ENCODE results near the gene CD302.

The CD302 gene

GRCh38 chr2:159803235-159803962 is 5.4 kb upstream of the CD302 start:
- Histone ChIP-seq H3K79me2 (ENCODE audit: insufficient read depth, low read length) (no peaks in the 10 kb centered on the region), H3K9ac (ENCODE audit: low read depth, low read length) (no peak overlapping the region), H3K27ac (ENCODE audit: low read length) (no peak overlapping the region), H3K4me1 (ENCODE audit: insufficient read depth, low read length) (no peaks in the 10 kb centered on the region), H4K20me1 (ENCODE audit: insufficient read depth, low read length) (no peaks in the 10 kb centered on the region), H3K27me3 (ENCODE audit: insufficient read depth, low read length, poor library complexity) (no peaks in the 10 kb centered on the region), H3K9me3 (ENCODE audit: insufficient read depth, low read length, severe bottlenecking) (no peaks in the 10 kb centered on the region), H3K36me3 (ENCODE audit: insufficient read depth, low read length) (no peaks in the 10 kb centered on the region), H2AFZ (ENCODE audit: low read depth, low read length) (no peak overlapping the region), H3K4me3 (ENCODE audit: low read depth in 1 of 2, low read length in 2 of 2) (no peak overlapping the region), H3K4me2 (ENCODE audit: insufficient read depth, low read length) (no peak overlapping the region)
- TF ChIP-seq CTCF (IDR thresholded peaks at IDR 0.05; ENCODE audit: borderline replicate concordance, extremely low read depth, low read length, poor library complexity, severe bottlenecking), result no peak
- no peak for TF ChIP-seq EZH2 (IDR thresholded peaks at IDR 0.05; ENCODE audit: borderline replicate concordance, low read depth, low read length, severe bottlenecking)
- no peak for ATAC-seq (ENCODE audit: insufficient read depth, low read depth)
- DNase-seq, result no peak

- DNase-seq (no peak), ATAC-seq (ENCODE audit: insufficient read depth, low read depth) (no peak)
- H3K27ac ChIP-seq (ENCODE audit: low read length), result no peak overlapping the region
- H3K9ac ChIP-seq (ENCODE audit: low read depth, low read length), result no peak overlapping the region
- no peaks in the 10 kb centered on the region for H3K36me3 ChIP-seq (ENCODE audit: insufficient read depth, low read length)
- H2AFZ ChIP-seq (ENCODE audit: low read depth, low read length), result no peak overlapping the region
- H3K4me3 ChIP-seq (ENCODE audit: low read depth in 1 of 2, low read length in 2 of 2), result no peak overlapping the region
- H3K4me2 ChIP-seq (ENCODE audit: insufficient read depth, low read length), result no peak overlapping the region
- H3K27me3 ChIP-seq (ENCODE audit: insufficient read depth, low read length, poor library complexity), result no peaks in the 10 kb centered on the region
- H3K4me1 ChIP-seq (ENCODE audit: insufficient read depth, low read length), result no peaks in the 10 kb centered on the region
- TF ChIP-seq CTCF (IDR thresholded peaks at IDR 0.05; ENCODE audit: borderline replicate concordance, extremely low read depth, low read length, poor library complexity, severe bottlenecking) (no peak), EZH2 (IDR thresholded peaks at IDR 0.05; ENCODE audit: borderline replicate concordance, low read depth, low read length, severe bottlenecking) (no peak)
- H3K9me3 ChIP-seq (ENCODE audit: insufficient read depth, low read length, severe bottlenecking), result no peaks in the 10 kb centered on the region
- H3K79me2 ChIP-seq (ENCODE audit: insufficient read depth, low read length), result no peaks in the 10 kb centered on the region
- H4K20me1 ChIP-seq (ENCODE audit: insufficient read depth, low read length), result no peaks in the 10 kb centered on the region
Measured at GRCh38 chr2:159802673-159803072, 4.7 kb upstream of the CD302 start.

- H4K20me1 ChIP-seq (ENCODE audit: insufficient read depth, low read length), result no peaks in the 10 kb centered on the region
Measured at GRCh38 chr2:159799833-159800232, 1.8 kb upstream of the CD302 start.

More at GRCh38 chr2:159799833-159800232, 1.8 kb upstream of the CD302 start:
- Histone ChIP-seq H2AFZ (ENCODE audit: low read depth, low read length) (no peak overlapping the region), H3K27me3 (ENCODE audit: insufficient read depth, low read length, poor library complexity) (no peaks in the 10 kb centered on the region), H3K4me2 (ENCODE audit: insufficient read depth, low read length) (no peak overlapping the region), H3K36me3 (ENCODE audit: insufficient read depth, low read length) (no peaks in the 10 kb centered on the region), H3K9ac (ENCODE audit: low read depth, low read length) (no peak overlapping the region), H3K4me1 (ENCODE audit: insufficient read depth, low read length) (no peaks in the 10 kb centered on the region), H3K79me2 (ENCODE audit: insufficient read depth, low read length) (no peaks in the 10 kb centered on the region), H3K9me3 (ENCODE audit: insufficient read depth, low read length, severe bottlenecking) (no peaks in the 10 kb centered on the region), H3K4me3 (ENCODE audit: low read depth in 1 of 2, low read length in 2 of 2) (no peak overlapping the region), H3K27ac (ENCODE audit: low read length) (no peak overlapping the region)
- no peak for TF ChIP-seq CTCF (IDR thresholded peaks at IDR 0.05; ENCODE audit: borderline replicate concordance, extremely low read depth, low read length, poor library complexity, severe bottlenecking)
- no peak for TF ChIP-seq EZH2 (IDR thresholded peaks at IDR 0.05; ENCODE audit: borderline replicate concordance, low read depth, low read length, severe bottlenecking)
- ATAC-seq (ENCODE audit: insufficient read depth, low read depth) (no peak), DNase-seq (no peak)

Measured in DND-41 (cell line).